Hepatocyte (in vitro differentiated cells): ENCODE data around the gene PDCL3.

Experiments
- EZH2 ChIP-seq: fragments of 200-600 bp; sonication (generic); IDR thresholded peaks from 2 replicates; pipeline ENCODE4 v1.6.1; 2016; ENCODE audit warnings: antibody characterized with exemption, mild to moderate bottlenecking, borderline replicate concordance
- EZH2phosphoT487 ChIP-seq: fragments of 200-600 bp; sonication (generic); IDR thresholded peaks from one replicate; pipeline ENCODE4 v1.6.1; 2018; ENCODE audit warnings: antibody characterized with exemption, mild to moderate bottlenecking, low read depth, moderate library complexity; ENCODE audit not compliant: unreplicated experiment, severe bottlenecking
- TF ChIP-seq, protein P1 (sequence below): fragments of 200-600 bp; sonication (generic); IDR thresholded peaks from 2 replicates; pipeline ENCODE4 v1.5.1; 2016; ENCODE audit warnings: antibody characterized with exemption, mild to moderate bottlenecking; ENCODE audit not compliant: poor library complexity

DNA sequence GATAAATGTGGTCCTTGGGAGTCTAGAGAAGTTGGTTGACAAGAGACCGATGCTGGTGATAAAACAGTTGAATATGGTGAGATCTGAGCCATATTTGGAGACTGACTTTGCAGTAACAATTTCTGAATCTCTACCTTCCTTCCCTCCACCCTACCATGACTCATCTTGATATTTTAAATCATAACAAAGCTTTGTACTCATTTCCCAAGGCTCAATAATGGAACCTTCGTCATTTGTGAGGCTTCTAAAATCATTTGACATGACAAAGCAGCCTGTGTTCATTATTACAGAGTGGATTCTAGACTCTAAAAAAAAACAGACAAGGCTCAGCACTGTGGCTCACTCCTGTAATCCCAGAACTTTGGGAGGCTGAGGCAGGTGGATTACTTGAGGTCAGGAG is 38.5 kb upstream of the PDCL3 start:
- TF ChIP-seq, protein P1, sequence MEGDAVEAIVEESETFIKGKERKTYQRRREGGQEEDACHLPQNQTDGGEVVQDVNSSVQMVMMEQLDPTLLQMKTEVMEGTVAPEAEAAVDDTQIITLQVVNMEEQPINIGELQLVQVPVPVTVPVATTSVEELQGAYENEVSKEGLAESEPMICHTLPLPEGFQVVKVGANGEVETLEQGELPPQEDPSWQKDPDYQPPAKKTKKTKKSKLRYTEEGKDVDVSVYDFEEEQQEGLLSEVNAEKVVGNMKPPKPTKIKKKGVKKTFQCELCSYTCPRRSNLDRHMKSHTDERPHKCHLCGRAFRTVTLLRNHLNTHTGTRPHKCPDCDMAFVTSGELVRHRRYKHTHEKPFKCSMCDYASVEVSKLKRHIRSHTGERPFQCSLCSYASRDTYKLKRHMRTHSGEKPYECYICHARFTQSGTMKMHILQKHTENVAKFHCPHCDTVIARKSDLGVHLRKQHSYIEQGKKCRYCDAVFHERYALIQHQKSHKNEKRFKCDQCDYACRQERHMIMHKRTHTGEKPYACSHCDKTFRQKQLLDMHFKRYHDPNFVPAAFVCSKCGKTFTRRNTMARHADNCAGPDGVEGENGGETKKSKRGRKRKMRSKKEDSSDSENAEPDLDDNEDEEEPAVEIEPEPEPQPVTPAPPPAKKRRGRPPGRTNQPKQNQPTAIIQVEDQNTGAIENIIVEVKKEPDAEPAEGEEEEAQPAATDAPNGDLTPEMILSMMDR, result no peak
- TF ChIP-seq EZH2 (no peak), EZH2phosphoT487 (no peak)
